IPS-20b (cell line): ENCODE data around the gene CRY1.

Source experiments
- H3K27ac ChIP-seq: one replicate; pipeline ENCODE4 v1.5.1; 2013; ENCODE audit warnings: low read length
- H3K27me3 ChIP-seq: 2 replicates; pipeline ENCODE4 v1.6.1; 2013; ENCODE audit warnings: mild to moderate bottlenecking, low read length, inconsistent platforms; ENCODE audit not compliant: insufficient read depth
- H3K36me3 ChIP-seq: 2 replicates; pipeline ENCODE4 v1.6.1; 2013; ENCODE audit warnings: low read depth, mild to moderate bottlenecking, inconsistent platforms, low read length, moderate library complexity; ENCODE audit not compliant: insufficient read depth
- H3K4me1 ChIP-seq: 2 replicates; pipeline ENCODE4 v1.6.1; 2013; ENCODE audit warnings: mild to moderate bottlenecking, control low read depth, inconsistent platforms, low read length, moderate library complexity; ENCODE audit not compliant: insufficient read depth
- H3K4me3 ChIP-seq: 2 replicates; pipeline ENCODE4 v1.5.1; 2013; ENCODE audit warnings: mild to moderate bottlenecking, low read length, inconsistent platforms
- H3K9ac ChIP-seq: 2 replicates; pipeline ENCODE4 v1.6.1; 2013; ENCODE audit warnings: low read depth, mild to moderate bottlenecking, inconsistent platforms, low read length, moderate library complexity
- H3K9me3 ChIP-seq: 2 replicates; pipeline ENCODE4 v1.6.1; 2013; ENCODE audit warnings: mild to moderate bottlenecking, low read depth, low read length, inconsistent platforms; ENCODE audit not compliant: insufficient read depth

Gene CRY1

DNA sequence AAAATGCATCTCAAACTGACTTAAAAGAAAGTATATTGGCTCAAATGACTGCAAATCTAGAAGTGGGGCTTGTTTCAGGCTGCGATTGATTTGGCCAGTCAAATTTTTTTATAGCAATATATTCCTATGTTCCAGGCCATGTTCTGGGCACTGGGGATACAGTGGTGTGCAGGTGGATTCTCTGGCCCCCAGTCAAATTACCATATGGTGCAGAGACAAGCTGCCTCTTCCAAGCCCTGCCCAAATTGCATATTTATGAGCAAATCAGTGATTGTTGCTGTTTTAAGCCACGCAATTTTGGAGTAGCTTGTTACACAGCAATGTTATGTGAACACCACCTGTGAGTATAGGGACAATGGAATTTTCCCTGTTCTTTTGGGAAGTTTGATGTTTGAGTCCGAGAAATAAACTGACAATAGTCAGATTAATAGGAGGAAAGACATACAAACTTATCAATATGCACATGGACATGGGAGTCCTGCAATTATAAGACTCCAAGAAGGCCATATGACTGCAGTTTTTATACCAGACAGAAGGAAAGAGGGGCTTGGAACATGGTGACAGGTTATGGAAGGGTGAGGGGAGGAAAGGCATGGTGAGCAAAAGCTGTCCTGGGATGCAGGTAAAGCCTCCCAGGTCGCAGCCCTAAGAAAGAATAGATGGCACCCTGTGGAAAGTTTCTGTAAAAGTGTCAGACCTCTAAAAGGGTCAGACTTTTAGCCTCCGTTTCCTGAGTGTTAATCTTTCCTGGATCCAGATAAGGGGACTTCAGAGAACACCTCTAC is 13.1 kb upstream of the CRY1 start:
- no peaks in the 10 kb centered on the region for H3K9me3 ChIP-seq
- no peaks in the 10 kb centered on the region for H3K27me3 ChIP-seq
- no peaks in the 10 kb centered on the region for H3K4me1 ChIP-seq
- H3K9ac ChIP-seq, result no peak overlapping the region
- no peak overlapping the region for H3K27ac ChIP-seq
- no peak overlapping the region for H3K4me3 ChIP-seq
- H3K36me3 ChIP-seq, result no peaks in the 10 kb centered on the region

DNA sequence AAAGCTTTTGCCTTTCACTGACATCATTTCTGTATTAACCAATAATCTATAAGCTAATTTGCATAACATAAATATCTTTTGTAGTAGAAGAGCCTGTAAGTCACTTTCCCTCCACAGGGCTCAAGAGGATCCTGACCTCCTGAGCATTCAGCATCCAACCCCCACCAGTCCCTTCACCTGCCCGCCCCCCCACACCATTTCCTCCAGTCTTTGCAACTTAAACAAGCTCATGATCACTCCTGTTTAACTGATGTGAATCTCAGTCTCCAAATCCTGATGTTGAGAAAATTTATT is 12.0 kb upstream of the CRY1 start:
- Histone ChIP-seq H3K27ac (no peak overlapping the region), H3K9ac (no peak overlapping the region), H3K36me3 (no peaks in the 10 kb centered on the region), H3K9me3 (no peaks in the 10 kb centered on the region), H3K4me1 (no peaks in the 10 kb centered on the region), H3K4me3 (no peak overlapping the region), H3K27me3 (no peaks in the 10 kb centered on the region)

DNA sequence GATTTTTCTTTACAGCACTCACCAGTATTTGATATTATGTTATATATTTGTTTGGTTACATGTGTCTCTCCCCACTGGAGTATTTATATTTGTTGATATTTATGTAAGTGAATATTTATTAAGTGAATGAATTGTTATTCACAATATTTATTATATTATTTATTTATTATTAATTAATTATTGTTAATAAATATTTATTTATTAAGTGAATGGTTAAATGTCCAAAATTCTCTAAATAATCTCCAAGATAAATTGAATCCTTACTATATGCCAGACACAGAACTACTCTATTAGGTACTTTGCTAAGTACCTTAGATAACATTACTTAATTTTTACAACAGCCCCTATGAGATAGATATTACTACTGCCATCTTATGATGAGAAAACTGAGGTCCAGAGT is 10.2 kb upstream of the CRY1 start:
- H3K9me3 ChIP-seq, result no peaks in the 10 kb centered on the region
- no peaks in the 10 kb centered on the region for H3K36me3 ChIP-seq
- H3K27me3 ChIP-seq, result no peaks in the 10 kb centered on the region
- no peak overlapping the region for H3K4me3 ChIP-seq
- H3K9ac ChIP-seq, result no peak overlapping the region
- H3K4me1 ChIP-seq, result no peaks in the 10 kb centered on the region
- no peak overlapping the region for H3K27ac ChIP-seq

DNA sequence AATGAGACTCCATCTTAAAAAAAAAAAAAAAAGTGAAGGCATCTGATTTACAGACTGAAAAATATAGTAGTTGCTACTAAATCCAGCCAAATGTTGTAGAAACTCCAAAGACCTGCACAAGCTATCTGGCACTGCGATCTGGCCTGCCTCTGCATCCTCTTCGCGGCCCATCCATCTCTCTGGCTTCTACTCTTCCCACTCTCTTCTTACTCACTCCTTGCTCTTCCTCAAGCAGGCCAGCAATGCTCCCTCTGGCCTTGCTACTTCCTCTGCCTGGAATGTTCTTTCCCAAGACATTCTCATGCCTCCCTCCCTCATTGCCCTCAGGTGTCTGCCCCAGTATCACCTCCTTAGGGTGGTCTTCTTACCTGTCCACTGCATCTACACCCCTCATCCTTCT is 9.7 kb upstream of the CRY1 start:
- no peaks in the 10 kb centered on the region for H3K4me1 ChIP-seq
- H3K27ac ChIP-seq, result no peak overlapping the region
- no peaks in the 10 kb centered on the region for H3K9me3 ChIP-seq
- no peaks in the 10 kb centered on the region for H3K36me3 ChIP-seq
- no peaks in the 10 kb centered on the region for H3K27me3 ChIP-seq
- no peak overlapping the region for H3K4me3 ChIP-seq
- no peak overlapping the region for H3K9ac ChIP-seq

DNA sequence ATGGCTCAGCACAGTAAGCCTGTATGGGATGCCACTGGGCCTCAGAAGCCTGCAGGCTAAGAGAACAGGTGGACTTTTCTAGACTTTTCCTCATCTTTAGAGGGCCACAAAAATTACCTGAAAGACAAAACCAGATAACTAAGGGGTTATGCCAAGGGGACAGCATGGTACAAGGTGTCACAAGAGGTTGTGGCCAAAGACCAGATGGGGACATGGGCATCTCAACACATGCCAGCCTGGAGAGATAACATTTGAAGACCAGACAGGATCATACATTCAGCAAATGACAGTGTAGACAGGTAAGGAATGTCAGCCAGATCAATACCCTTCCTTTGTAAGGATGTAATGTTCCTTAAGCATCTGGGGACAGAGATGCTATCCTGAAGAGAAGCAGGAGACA is 8.9 kb upstream of the CRY1 start:
- Histone ChIP-seq H3K9ac (no peak overlapping the region), H3K4me1 (no peaks in the 10 kb centered on the region), H3K36me3 (no peaks in the 10 kb centered on the region), H3K4me3 (no peak overlapping the region), H3K27ac (no peak overlapping the region), H3K9me3 (no peaks in the 10 kb centered on the region), H3K27me3 (no peaks in the 10 kb centered on the region)

DNA sequence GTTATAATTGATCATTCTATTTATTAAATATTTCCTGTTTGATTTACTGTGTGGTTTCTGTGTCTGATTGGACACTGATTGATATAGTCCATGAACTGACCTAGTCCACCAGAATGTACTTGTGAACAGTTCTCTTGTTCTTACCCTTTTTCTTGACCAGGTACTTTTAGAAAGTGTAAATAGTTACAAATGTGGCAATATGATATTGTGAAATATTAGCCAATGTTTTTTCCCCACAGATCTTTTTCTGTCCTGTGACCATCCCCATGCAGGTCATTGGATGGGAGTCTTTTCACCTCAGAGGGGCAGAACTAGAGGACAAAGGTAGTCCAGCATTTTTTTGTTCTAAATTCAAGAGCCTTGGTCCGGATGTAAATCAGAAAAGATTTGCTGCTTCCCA is 8.3 kb upstream of the CRY1 start:
- Histone ChIP-seq H3K27me3 (no peaks in the 10 kb centered on the region), H3K9me3 (peaks cover 3% of the 10 kb centered on the region), H3K9ac (no peak overlapping the region), H3K4me1 (no peaks in the 10 kb centered on the region), H3K27ac (no peak overlapping the region), H3K36me3 (no peaks in the 10 kb centered on the region), H3K4me3 (no peak overlapping the region)

DNA sequence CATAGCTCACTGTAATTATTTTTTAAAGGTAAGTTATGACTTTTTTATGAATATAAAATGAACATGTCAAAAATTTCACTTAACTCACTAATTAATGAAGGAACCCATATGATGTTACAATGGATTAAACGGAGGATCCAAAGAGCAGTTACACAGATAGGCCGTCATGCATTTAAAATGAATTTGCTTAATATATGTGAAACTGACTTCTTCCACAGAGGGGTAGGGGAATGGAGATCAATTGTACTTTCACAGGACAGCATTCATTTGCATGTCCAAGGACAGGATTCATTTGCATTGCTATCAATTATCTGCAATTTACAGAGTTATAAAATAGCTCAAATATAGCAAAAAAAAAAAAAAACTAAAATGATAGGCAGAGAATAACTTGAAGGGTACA is 6.6 kb upstream of the CRY1 start:
- Histone ChIP-seq H3K27ac (no peak overlapping the region), H3K9me3 (peaks cover 5% of the 10 kb centered on the region), H3K4me1 (no peaks in the 10 kb centered on the region), H3K36me3 (no peaks in the 10 kb centered on the region), H3K9ac (no peak overlapping the region), H3K27me3 (no peaks in the 10 kb centered on the region), H3K4me3 (no peak overlapping the region)

DNA sequence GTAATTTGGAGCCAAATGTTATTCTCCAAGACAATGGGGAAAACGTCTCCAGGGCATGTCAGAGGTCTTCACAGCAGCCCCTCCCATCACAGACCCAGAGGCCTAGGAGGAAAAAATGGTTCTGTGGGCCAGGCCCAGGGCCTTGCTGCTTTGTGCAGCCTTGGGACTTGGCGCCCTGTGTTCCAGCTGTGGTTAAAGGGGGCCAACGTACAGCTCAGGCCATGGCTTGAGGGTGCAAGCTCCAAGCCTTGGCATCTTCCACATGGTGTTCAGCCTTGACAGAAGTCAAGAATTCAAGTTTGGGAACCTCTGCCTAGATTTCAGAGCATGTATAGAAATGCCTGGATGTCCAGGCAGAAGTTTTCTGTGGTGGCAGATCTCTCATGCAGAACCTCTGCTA is 3.2 kb upstream of the CRY1 start:
- peaks cover 5% of the 10 kb centered on the region for H3K9me3 ChIP-seq
- H3K4me1 ChIP-seq, result peaks cover 7% of the 10 kb centered on the region
- no peak overlapping the region for H3K4me3 ChIP-seq
- no peak overlapping the region for H3K27ac ChIP-seq
- H3K36me3 ChIP-seq, result no peaks in the 10 kb centered on the region
- H3K27me3 ChIP-seq, result no peaks in the 10 kb centered on the region
- no peak overlapping the region for H3K9ac ChIP-seq

DNA sequence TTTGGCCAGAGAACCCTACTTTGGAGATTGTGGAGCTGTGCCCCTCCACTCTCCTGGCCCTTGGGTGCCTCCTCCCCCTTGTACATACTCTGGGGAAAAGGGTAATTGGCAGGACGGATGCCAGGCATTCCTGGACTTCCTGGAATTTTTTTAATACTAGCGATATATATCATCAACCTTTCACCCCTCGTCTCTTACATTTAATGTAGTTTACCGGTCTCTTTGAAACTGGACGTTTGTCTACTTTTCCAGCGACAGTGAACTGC is 767 bp upstream of the CRY1 start:
- Histone ChIP-seq H3K4me3 (peak overlapping the region; percentile 79), H3K9ac (peak overlapping the region; percentile 88), H3K4me1 (peaks cover 10% of the 10 kb centered on the region), H3K27me3 (no peaks in the 10 kb centered on the region), H3K27ac (no peak overlapping the region), H3K9me3 (peaks cover 5% of the 10 kb centered on the region), H3K36me3 (no peaks in the 10 kb centered on the region)

DNA sequence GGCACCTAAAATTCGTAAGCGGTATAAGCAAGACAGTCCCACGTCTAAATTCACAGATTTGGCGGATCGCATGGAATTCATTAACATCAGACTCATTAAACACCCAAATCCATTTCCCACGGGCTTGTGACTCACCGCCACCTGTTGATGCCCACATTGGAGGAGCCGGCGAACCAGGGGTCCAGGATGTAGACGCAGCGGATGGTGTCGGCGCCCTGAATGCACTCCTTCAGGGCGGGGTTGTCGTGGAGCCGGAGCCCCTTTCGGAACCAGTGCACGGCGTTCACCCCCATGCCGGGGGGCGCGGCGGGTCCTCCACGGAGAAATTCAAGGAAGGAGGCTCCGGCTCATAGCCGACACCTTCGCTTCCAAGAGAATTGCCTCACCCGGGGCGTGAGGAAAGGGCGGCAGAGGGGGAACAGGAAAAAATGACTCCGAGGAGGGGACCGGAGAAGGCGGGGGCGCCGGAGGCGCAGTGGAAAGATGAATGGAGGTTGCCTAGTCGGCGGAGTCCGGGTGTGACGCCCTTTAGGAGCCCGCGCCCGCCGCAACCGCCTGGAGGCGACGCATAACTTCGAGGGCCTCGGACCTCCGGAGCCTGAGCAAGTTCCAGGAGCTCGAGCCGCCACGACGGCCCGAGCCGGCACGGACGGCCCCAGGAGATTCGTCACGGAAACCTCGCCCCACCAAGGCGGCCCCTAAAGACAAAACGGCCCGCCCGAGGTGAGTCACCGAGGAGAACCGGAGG is 506 bp downstream of the CRY1 start:
- peaks cover 10% of the 10 kb centered on the region for H3K4me1 ChIP-seq
- H3K36me3 ChIP-seq, result no peaks in the 10 kb centered on the region
- H3K4me3 ChIP-seq, result peak overlapping the region; percentile 79
- peaks cover 5% of the 10 kb centered on the region for H3K9me3 ChIP-seq
- H3K27me3 ChIP-seq, result no peaks in the 10 kb centered on the region
- no peak overlapping the region for H3K27ac ChIP-seq
- H3K9ac ChIP-seq, result peak overlapping the region; percentile 88

DNA sequence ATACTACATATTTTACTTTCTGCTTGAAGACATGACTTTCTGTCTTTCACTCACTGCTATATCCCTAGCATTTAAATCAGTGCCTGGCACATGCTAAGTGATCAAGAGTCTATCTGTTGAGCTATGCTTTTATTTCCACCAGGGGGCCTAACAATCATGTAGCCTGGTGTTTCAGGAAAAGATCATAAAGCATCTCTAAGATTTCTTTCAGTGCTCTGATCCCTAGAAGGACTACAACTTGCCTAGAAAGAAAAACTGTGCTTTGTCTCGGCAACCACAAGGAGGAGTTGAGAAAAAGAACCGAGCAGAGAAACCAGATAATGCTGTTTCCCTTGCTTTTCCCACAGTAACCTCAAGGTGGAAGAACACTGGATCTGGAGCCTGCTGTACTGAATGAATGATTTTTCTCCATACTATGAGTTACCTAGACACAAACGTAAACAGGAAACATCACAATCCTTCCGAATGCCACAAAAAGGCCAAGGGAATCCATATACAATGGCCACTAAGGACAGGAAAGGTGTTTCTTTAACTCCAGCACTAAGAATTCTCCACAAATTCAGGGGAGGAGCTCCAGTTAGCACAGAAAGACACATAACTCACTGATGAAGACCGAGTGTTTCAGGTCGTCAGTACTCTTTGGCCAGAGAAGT is 1.2 kb downstream of the CRY1 start:
- Histone ChIP-seq H3K9ac (peak overlapping the region; percentile 88; the same call in 1 of the 2 replicates), H3K4me1 (peaks cover 10% of the 10 kb centered on the region), H3K9me3 (peaks cover 5% of the 10 kb centered on the region), H3K36me3 (no peaks in the 10 kb centered on the region), H3K4me3 (peak overlapping the region; percentile 79), H3K27me3 (no peaks in the 10 kb centered on the region), H3K27ac (no peak overlapping the region)

DNA sequence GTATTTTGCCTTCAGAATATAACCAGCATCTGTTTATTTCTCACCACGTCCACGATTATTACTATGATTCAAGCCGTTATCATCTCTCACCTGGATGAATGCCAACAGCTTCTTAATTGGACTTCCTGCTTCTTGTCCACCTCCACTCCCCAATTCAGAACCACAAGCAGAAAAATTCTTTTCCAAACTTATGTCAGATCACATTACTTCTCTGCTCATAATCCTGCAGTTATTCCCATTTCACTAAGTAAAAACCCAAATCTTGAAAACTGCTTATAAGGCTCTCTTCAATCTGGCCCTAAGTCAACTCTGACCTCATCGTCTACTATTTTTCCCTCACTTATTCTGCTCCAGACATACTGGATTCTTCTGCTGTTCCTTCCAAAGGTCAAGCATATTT is 2.0 kb downstream of the CRY1 start:
- peak overlapping the region; percentile 88; the same call in 1 of the 2 replicates for H3K9ac ChIP-seq
- no peaks in the 10 kb centered on the region for H3K36me3 ChIP-seq
- no peaks in the 10 kb centered on the region for H3K27me3 ChIP-seq
- H3K9me3 ChIP-seq, result no peaks in the 10 kb centered on the region; the same call in none of the 2 replicates
- H3K4me3 ChIP-seq, result peak overlapping the region; percentile 79
- peaks cover 10% of the 10 kb centered on the region for H3K4me1 ChIP-seq
- H3K27ac ChIP-seq, result no peak overlapping the region
